Measurements from ENCODE around the gene IL17D.
A peak's percentile ranks its signal among the peaks of the same experiment; 100 is the strongest.

Gene IL17D

GRCh38 chr13:20691616-20692015, 11.9 kb upstream of the IL17D start:
- no peaks in the 10 kb centered on the region for H3K9me3 ChIP-seq (ENCODE audit: insufficient read depth, low read length)
- H3K4me1 ChIP-seq (ENCODE audit: insufficient read depth, insufficient read length) = peaks cover 2% of the 10 kb centered on the region
- H3K27me3 ChIP-seq (ENCODE audit: insufficient read depth, insufficient read length) = no peaks in the 10 kb centered on the region
- no peak overlapping the region for H3K4me3 ChIP-seq (ENCODE audit: insufficient read length, low read depth)
- DNase-seq (ENCODE audit: low read depth, low spot score) = no peak
- TF ChIP-seq ZNF274 (IDR thresholded peaks at IDR 0.05; ENCODE audit: low read depth, low read length) (no peak), SUZ12 (IDR thresholded peaks at IDR 0.05; ENCODE audit: extremely low read depth, insufficient read depth, insufficient read length) (no peak), YY1 (IDR thresholded peaks at IDR 0.05; ENCODE audit: insufficient read depth, insufficient read length) (no peak)
- no peaks in the 10 kb centered on the region for H3K36me3 ChIP-seq (ENCODE audit: insufficient read depth, insufficient read length, low read length)
- no peak overlapping the region for H3K9ac ChIP-seq (ENCODE audit: insufficient read length, low read depth)

GRCh38 chr13:20696073-20696472, 7.4 kb upstream of the IL17D start:
- H3K36me3 ChIP-seq (ENCODE audit: insufficient read depth, insufficient read length, low read length) = no peaks in the 10 kb centered on the region
- no peak overlapping the region for H3K4me3 ChIP-seq (ENCODE audit: insufficient read length, low read depth)
- H3K9ac ChIP-seq (ENCODE audit: insufficient read length, low read depth) = no peak overlapping the region
- no peaks in the 10 kb centered on the region for H3K4me1 ChIP-seq (ENCODE audit: insufficient read depth, insufficient read length)
- no peak for DNase-seq (ENCODE audit: low read depth, low spot score)
- H3K9me3 ChIP-seq (ENCODE audit: insufficient read depth, low read length) = no peaks in the 10 kb centered on the region
- no peak for TF ChIP-seq SUZ12 (IDR thresholded peaks at IDR 0.05; ENCODE audit: extremely low read depth, insufficient read depth, insufficient read length)
- no peak for TF ChIP-seq YY1 (IDR thresholded peaks at IDR 0.05; ENCODE audit: insufficient read depth, insufficient read length)
- TF ChIP-seq ZNF274 (IDR thresholded peaks at IDR 0.05; ENCODE audit: low read depth, low read length) = no peak
- no peaks in the 10 kb centered on the region for H3K27me3 ChIP-seq (ENCODE audit: insufficient read depth, insufficient read length)

GRCh38 chr13:20699715-20700114, 3.8 kb upstream of the IL17D start:
- no peak for TF ChIP-seq YY1 (IDR thresholded peaks at IDR 0.05; ENCODE audit: insufficient read depth, insufficient read length)
- TF ChIP-seq ZNF274 (IDR thresholded peaks at IDR 0.05; ENCODE audit: low read depth, low read length) = no peak
- no peak for TF ChIP-seq SUZ12 (IDR thresholded peaks at IDR 0.05; ENCODE audit: extremely low read depth, insufficient read depth, insufficient read length)
- Histone ChIP-seq H3K36me3 (ENCODE audit: insufficient read depth, insufficient read length, low read length) (no peaks in the 10 kb centered on the region), H3K4me3 (ENCODE audit: insufficient read length, low read depth) (no peak overlapping the region), H3K27me3 (ENCODE audit: insufficient read depth, insufficient read length) (peaks cover 15% of the 10 kb centered on the region), H3K9me3 (ENCODE audit: insufficient read depth, low read length) (no peaks in the 10 kb centered on the region), H3K9ac (ENCODE audit: insufficient read length, low read depth) (no peak overlapping the region), H3K4me1 (ENCODE audit: insufficient read depth, insufficient read length) (no peaks in the 10 kb centered on the region)
- DNase-seq (ENCODE audit: low read depth, low spot score) = no peak

GRCh38 chr13:20700288-20700687, 3.2 kb upstream of the IL17D start:
- TF ChIP-seq YY1 (IDR thresholded peaks at IDR 0.05; ENCODE audit: insufficient read depth, insufficient read length) (no peak), SUZ12 (IDR thresholded peaks at IDR 0.05; ENCODE audit: extremely low read depth, insufficient read depth, insufficient read length) (no peak)
- H3K9me3 ChIP-seq (ENCODE audit: insufficient read depth, low read length) = no peaks in the 10 kb centered on the region
- H3K4me1 ChIP-seq (ENCODE audit: insufficient read depth, insufficient read length) = no peaks in the 10 kb centered on the region
- DNase-seq (ENCODE audit: low read depth, low spot score) = no peak
- no peaks in the 10 kb centered on the region for H3K36me3 ChIP-seq (ENCODE audit: insufficient read depth, insufficient read length, low read length)
- H3K4me3 ChIP-seq (ENCODE audit: insufficient read length, low read depth) = no peak overlapping the region
- H3K9ac ChIP-seq (ENCODE audit: insufficient read length, low read depth) = no peak overlapping the region
- peaks cover 15% of the 10 kb centered on the region for H3K27me3 ChIP-seq (ENCODE audit: insufficient read depth, insufficient read length)

- H3K27me3 ChIP-seq (ENCODE audit: insufficient read depth, insufficient read length) = peaks cover 15% of the 10 kb centered on the region
- H3K9me3 ChIP-seq (ENCODE audit: insufficient read depth, low read length) = no peaks in the 10 kb centered on the region
- TF ChIP-seq ZNF274 (IDR thresholded peaks at IDR 0.05; ENCODE audit: low read depth, low read length) = no peak
- no peak for TF ChIP-seq YY1 (IDR thresholded peaks at IDR 0.05; ENCODE audit: insufficient read depth, insufficient read length)
- no peak for TF ChIP-seq SUZ12 (IDR thresholded peaks at IDR 0.05; ENCODE audit: extremely low read depth, insufficient read depth, insufficient read length)
- H3K4me1 ChIP-seq (ENCODE audit: insufficient read depth, insufficient read length) = no peaks in the 10 kb centered on the region
- H3K4me3 ChIP-seq (ENCODE audit: insufficient read length, low read depth) = no peak overlapping the region
- DNase-seq (ENCODE audit: low read depth, low spot score) = no peak
- no peak overlapping the region for H3K9ac ChIP-seq (ENCODE audit: insufficient read length, low read depth)
- H3K36me3 ChIP-seq (ENCODE audit: insufficient read depth, insufficient read length, low read length) = no peaks in the 10 kb centered on the region
These were observed 2.0 kb upstream of the IL17D start for GRCh38 chr13:20701461-20701860.

GRCh38 chr13:20702530-20702914, 977 bp upstream of the IL17D start:
- Histone ChIP-seq H3K9me3 (ENCODE audit: insufficient read depth, low read length) (no peaks in the 10 kb centered on the region), H3K4me3 (ENCODE audit: insufficient read length, low read depth) (peak overlapping the region; percentile 60), H3K4me1 (ENCODE audit: insufficient read depth, insufficient read length) (no peaks in the 10 kb centered on the region), H3K27me3 (ENCODE audit: insufficient read depth, insufficient read length) (peaks cover 15% of the 10 kb centered on the region), H3K9ac (ENCODE audit: insufficient read length, low read depth) (peak overlapping the region; percentile 86), H3K36me3 (ENCODE audit: insufficient read depth, insufficient read length, low read length) (no peaks in the 10 kb centered on the region)
- DNase-seq (ENCODE audit: low read depth, low spot score) = no peak
- TF ChIP-seq SUZ12 (IDR thresholded peaks at IDR 0.05; ENCODE audit: extremely low read depth, insufficient read depth, insufficient read length) (no peak), YY1 (IDR thresholded peaks at IDR 0.05; ENCODE audit: insufficient read depth, insufficient read length) (no peak), ZNF274 (IDR thresholded peaks at IDR 0.05; ENCODE audit: low read depth, low read length) (no peak)

GRCh38 chr13:20703780-20704458, 420 bp downstream of the IL17D start:
- TF ChIP-seq YY1 (IDR thresholded peaks at IDR 0.05; ENCODE audit: insufficient read depth, insufficient read length) (no peak), SUZ12 (IDR thresholded peaks at IDR 0.05; ENCODE audit: extremely low read depth, insufficient read depth, insufficient read length) (no peak), ZNF274 (IDR thresholded peaks at IDR 0.05; ENCODE audit: low read depth, low read length) (no peak)
- Histone ChIP-seq H3K4me3 (ENCODE audit: insufficient read length, low read depth) (peak overlapping the region; percentile 57), H3K9me3 (ENCODE audit: insufficient read depth, low read length) (no peaks in the 10 kb centered on the region), H3K27me3 (ENCODE audit: insufficient read depth, insufficient read length) (peaks cover 15% of the 10 kb centered on the region), H3K4me1 (ENCODE audit: insufficient read depth, insufficient read length) (no peaks in the 10 kb centered on the region), H3K36me3 (ENCODE audit: insufficient read depth, insufficient read length, low read length) (no peaks in the 10 kb centered on the region), H3K9ac (ENCODE audit: insufficient read length, low read depth) (peak overlapping the region; percentile 70)
- no peak for DNase-seq (ENCODE audit: low read depth, low spot score)

Data from NT2/D1 (cell line).